Hepatocyte (in vitro differentiated cells): Measurements from ENCODE around the gene PABPN1L. TPM values are rescaled to one million over a fixed set of nuclear protein-coding genes. Genes with fewer than 3 reads are reported as not detected.

ENCODE experiments used
- DNase-seq: peaks from one replicate; pipeline ENCODE4 v3.0.0-alpha.2; 2016; ENCODE audit warnings: low spot score
- H2AFZ ChIP-seq: fragments of 200-600 bp; sonication (generic); 2 replicates; pipeline ENCODE4 v1.6.0; 2016; ENCODE audit warnings: antibody characterized with exemption, mild to moderate bottlenecking
- H3K27ac ChIP-seq: fragments of 200-600 bp; sonication (generic); 2 replicates; pipeline ENCODE4 v1.5.1; 2016; ENCODE audit warnings: mild to moderate bottlenecking
- H3K27me3 ChIP-seq: fragments of 200-600 bp; sonication (generic); 2 replicates; pipeline ENCODE4 v1.6.1; 2016
- H3K36me3 ChIP-seq: fragments of 200-600 bp; sonication (generic); replicated peaks from 2 replicates; pipeline ENCODE4 v1.5.1; 2016; ENCODE audit warnings: low read depth; ENCODE audit not compliant: insufficient read depth
- H3K4me1 ChIP-seq: fragments of 200-600 bp; sonication (generic); 2 replicates; pipeline ENCODE4 v1.5.1; 2016; ENCODE audit warnings: mild to moderate bottlenecking, moderate library complexity; ENCODE audit not compliant: insufficient read depth
- H3K4me2 ChIP-seq: fragments of 200-600 bp; sonication (generic); 2 replicates; pipeline ENCODE4 v1.6.0; 2016
- H3K4me3 ChIP-seq: fragments of 200-600 bp; sonication (generic); 2 replicates; pipeline ENCODE4 v1.5.1; 2016; ENCODE audit warnings: mild to moderate bottlenecking
- H3K79me2 ChIP-seq: fragments of 200-600 bp; sonication (generic); 2 replicates; pipeline ENCODE4 v1.6.0; 2017; ENCODE audit warnings: mild to moderate bottlenecking
- H3K9me2 ChIP-seq: fragments of 200-600 bp; sonication (generic); replicated peaks from 2 replicates; pipeline ENCODE4 v1.6.0; 2017; ENCODE audit warnings: mild to moderate bottlenecking; ENCODE audit not compliant: insufficient read depth
- H3K9me3 ChIP-seq: fragments of 200-600 bp; sonication (generic); 2 replicates; pipeline ENCODE4 v1.5.1; 2016; ENCODE audit warnings: low read depth, mild to moderate bottlenecking
- H4K20me1 ChIP-seq: fragments of 200-600 bp; sonication (generic); 2 replicates; pipeline ENCODE4 v1.6.0; 2016; ENCODE audit warnings: mild to moderate bottlenecking; ENCODE audit not compliant: insufficient read depth, poor library complexity, severe bottlenecking
- EZH2 ChIP-seq: fragments of 200-600 bp; sonication (generic); IDR thresholded peaks from 2 replicates; pipeline ENCODE4 v1.6.1; 2016; ENCODE audit warnings: antibody characterized with exemption, mild to moderate bottlenecking, borderline replicate concordance
- EZH2phosphoT487 ChIP-seq: fragments of 200-600 bp; sonication (generic); IDR thresholded peaks from one replicate; pipeline ENCODE4 v1.6.1; 2018; ENCODE audit warnings: antibody characterized with exemption, mild to moderate bottlenecking, low read depth, moderate library complexity; ENCODE audit not compliant: unreplicated experiment, severe bottlenecking
- WGBS: methylation state at CpG from one replicate; pipeline ENCODE4 v1.1.6; 2016; ENCODE audit warnings: low lambda C conversion rate; ENCODE audit errors: missing lambda C conversion rate; 5-methylcytosine and 5-hydroxymethylcytosine counted together
- polyA plus RNA-seq: library from polyadenylated mRNA; unstranded; fragments of >200 nt; fragmentation: Nextera tagmentation; extraction: Ambion mirVana; gene quantifications from 2 replicates; pipeline ENCODE4 v1.2.1, GENCODE V29; 2016
- total RNA-seq: library from RNA; depleted of rRNA; stranded (reverse); fragments of >200 nt; gene quantifications from 2 replicates; pipeline ENCODE4 v1.2.3, GENCODE V29; 2014
- TF ChIP-seq, protein P1 (sequence below): fragments of 200-600 bp; sonication (generic); IDR thresholded peaks from 2 replicates; pipeline ENCODE4 v1.5.1; 2016; ENCODE audit warnings: antibody characterized with exemption, mild to moderate bottlenecking; ENCODE audit not compliant: poor library complexity

Gene PABPN1L
- total and polyA plus RNA-seq, 2 experiments from 2014 or later = not detected

DNA sequence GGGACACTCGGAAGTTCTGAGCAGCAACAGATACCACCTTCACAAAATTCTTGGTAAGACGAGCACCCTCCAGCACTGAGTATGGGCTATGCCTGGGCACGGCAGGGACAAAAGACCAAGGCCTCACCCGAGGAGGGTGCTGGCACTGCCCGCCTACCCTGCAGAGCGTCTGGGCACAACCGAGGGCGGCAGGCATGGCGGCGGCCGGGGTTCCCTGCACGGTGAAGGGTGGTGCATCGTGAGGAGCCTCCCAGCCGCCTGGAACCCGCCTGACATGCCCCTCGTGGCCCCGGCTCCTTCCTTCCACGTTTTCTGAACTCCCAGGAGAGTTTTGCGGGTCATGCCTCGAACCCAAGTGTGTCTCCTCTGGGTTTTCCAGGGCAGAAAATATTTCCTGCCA, 28.7 kb downstream of the PABPN1L start:
- DNase-seq = no peak
- TF ChIP-seq EZH2 = no peak
- no peak for TF ChIP-seq EZH2phosphoT487
- TF ChIP-seq, protein P1, sequence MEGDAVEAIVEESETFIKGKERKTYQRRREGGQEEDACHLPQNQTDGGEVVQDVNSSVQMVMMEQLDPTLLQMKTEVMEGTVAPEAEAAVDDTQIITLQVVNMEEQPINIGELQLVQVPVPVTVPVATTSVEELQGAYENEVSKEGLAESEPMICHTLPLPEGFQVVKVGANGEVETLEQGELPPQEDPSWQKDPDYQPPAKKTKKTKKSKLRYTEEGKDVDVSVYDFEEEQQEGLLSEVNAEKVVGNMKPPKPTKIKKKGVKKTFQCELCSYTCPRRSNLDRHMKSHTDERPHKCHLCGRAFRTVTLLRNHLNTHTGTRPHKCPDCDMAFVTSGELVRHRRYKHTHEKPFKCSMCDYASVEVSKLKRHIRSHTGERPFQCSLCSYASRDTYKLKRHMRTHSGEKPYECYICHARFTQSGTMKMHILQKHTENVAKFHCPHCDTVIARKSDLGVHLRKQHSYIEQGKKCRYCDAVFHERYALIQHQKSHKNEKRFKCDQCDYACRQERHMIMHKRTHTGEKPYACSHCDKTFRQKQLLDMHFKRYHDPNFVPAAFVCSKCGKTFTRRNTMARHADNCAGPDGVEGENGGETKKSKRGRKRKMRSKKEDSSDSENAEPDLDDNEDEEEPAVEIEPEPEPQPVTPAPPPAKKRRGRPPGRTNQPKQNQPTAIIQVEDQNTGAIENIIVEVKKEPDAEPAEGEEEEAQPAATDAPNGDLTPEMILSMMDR = no peak
- 96% methylated on average over 20 of the region's 20 CpGs for WGBS
- Histone ChIP-seq H3K9me2 (no peaks in the 10 kb centered on the region), H3K4me3 (no peak overlapping the region), H3K27ac (no peak overlapping the region), H4K20me1 (no peaks in the 10 kb centered on the region), H3K9me3 (no peaks in the 10 kb centered on the region), H3K4me1 (no peaks in the 10 kb centered on the region), H3K27me3 (no peaks in the 10 kb centered on the region), H3K36me3 (no peaks in the 10 kb centered on the region), H3K4me2 (no peak overlapping the region), H2AFZ (no peak overlapping the region), H3K79me2 (no peaks in the 10 kb centered on the region)

DNA sequence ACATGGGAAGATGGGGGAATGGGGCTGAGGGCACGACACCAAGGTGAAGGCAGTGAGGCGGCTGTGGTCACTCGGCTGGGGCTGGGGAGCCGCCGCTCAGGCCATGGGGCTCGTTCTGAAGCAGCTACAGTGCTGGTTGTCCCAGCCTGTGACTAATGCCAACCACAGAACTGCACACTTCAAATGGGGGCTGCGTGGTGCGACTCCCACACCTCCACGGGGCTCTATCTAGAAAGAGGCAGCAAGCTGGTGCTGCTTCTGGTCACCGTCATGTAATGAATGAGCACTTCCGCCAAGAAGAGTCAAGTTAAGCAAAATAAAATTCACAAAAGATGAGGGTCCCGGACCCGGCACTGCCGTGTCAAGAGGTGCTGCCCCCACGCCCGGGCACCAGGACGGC, 29.7 kb downstream of the PABPN1L start:
- no peaks in the 10 kb centered on the region for H3K79me2 ChIP-seq
- H3K9me2 ChIP-seq = no peaks in the 10 kb centered on the region
- H4K20me1 ChIP-seq = no peaks in the 10 kb centered on the region
- H3K27me3 ChIP-seq = no peaks in the 10 kb centered on the region
- no peaks in the 10 kb centered on the region for H3K4me1 ChIP-seq
- H3K36me3 ChIP-seq = no peaks in the 10 kb centered on the region
- H3K4me3 ChIP-seq = no peak overlapping the region
- no peak overlapping the region for H2AFZ ChIP-seq
- no peak overlapping the region for H3K4me2 ChIP-seq
- 94% methylated on average over 17 of the region's 17 CpGs for WGBS
- H3K9me3 ChIP-seq = no peaks in the 10 kb centered on the region
- no peak for DNase-seq
- no peak for TF ChIP-seq EZH2phosphoT487
- TF ChIP-seq EZH2 = no peak
- TF ChIP-seq, protein P1 = no peak
- no peak overlapping the region for H3K27ac ChIP-seq

DNA sequence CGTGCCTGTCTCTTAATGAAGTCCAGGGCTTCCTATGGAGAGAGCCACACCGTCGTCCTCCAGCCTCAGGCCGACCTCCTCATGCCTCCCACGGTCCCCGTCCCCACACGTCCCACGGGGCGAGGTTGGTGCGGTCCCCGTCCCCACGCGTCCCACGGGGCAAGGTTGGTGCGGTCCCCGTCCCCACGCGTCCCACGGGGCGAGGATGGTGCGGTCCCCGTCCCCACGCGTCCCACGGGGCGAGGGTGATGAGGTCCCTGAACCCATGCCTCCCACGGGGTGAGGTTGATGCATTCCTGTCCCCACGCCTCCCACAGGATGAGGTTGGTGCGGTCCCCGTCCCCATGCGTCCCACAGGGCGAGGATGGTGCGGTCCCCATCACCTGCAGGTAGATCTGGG, 30.6 kb downstream of the PABPN1L start:
- H3K27me3 ChIP-seq = no peaks in the 10 kb centered on the region
- no peaks in the 10 kb centered on the region for H3K4me1 ChIP-seq
- H3K4me3 ChIP-seq = no peak overlapping the region
- H3K4me2 ChIP-seq = no peak overlapping the region
- TF ChIP-seq, protein P1 = no peak
- no peak for TF ChIP-seq EZH2
- no peak for TF ChIP-seq EZH2phosphoT487
- no peaks in the 10 kb centered on the region for H3K79me2 ChIP-seq
- over 99% methylated on average over 29 of the region's 33 CpGs for WGBS
- H3K9me2 ChIP-seq = no peaks in the 10 kb centered on the region
- no peaks in the 10 kb centered on the region for H3K9me3 ChIP-seq
- H4K20me1 ChIP-seq = no peaks in the 10 kb centered on the region
- H2AFZ ChIP-seq = no peak overlapping the region
- no peak for DNase-seq
- H3K36me3 ChIP-seq = no peaks in the 10 kb centered on the region
- no peak overlapping the region for H3K27ac ChIP-seq

DNA sequence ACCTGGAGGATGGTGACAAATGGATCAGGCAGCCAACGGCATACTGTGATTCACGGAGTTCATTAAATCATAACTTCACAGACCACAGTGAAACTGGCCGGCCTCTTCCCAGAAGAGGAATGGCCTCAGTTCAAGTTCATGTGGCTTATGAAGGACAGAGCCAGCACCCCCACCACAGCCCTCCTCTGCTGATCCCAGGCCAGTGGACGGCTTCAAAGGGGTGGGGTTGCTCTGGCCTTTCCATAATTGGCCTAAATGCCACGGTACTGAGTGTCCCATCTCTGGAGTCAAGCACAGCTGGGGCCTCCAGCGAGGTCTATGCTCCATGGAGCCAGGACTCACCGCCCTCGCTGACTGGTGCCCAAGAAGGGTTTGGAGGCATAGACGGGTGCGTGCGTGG, 31.1 kb downstream of the PABPN1L start:
- H3K79me2 ChIP-seq = no peaks in the 10 kb centered on the region
- no peaks in the 10 kb centered on the region for H3K9me3 ChIP-seq
- no peak overlapping the region for H3K4me3 ChIP-seq
- H2AFZ ChIP-seq = no peak overlapping the region
- H3K27ac ChIP-seq = no peak overlapping the region
- H4K20me1 ChIP-seq = no peaks in the 10 kb centered on the region
- no peaks in the 10 kb centered on the region for H3K4me1 ChIP-seq
- no peaks in the 10 kb centered on the region for H3K36me3 ChIP-seq
- TF ChIP-seq EZH2 (no peak), EZH2phosphoT487 (no peak)
- TF ChIP-seq, protein P1 = no peak
- H3K9me2 ChIP-seq = no peaks in the 10 kb centered on the region
- WGBS = 96% methylated on average over 11 of the region's 11 CpGs
- H3K27me3 ChIP-seq = no peaks in the 10 kb centered on the region
- H3K4me2 ChIP-seq = no peak overlapping the region
- DNase-seq = no peak
